ENCODE data around the gene CHRNA7.

DNA sequence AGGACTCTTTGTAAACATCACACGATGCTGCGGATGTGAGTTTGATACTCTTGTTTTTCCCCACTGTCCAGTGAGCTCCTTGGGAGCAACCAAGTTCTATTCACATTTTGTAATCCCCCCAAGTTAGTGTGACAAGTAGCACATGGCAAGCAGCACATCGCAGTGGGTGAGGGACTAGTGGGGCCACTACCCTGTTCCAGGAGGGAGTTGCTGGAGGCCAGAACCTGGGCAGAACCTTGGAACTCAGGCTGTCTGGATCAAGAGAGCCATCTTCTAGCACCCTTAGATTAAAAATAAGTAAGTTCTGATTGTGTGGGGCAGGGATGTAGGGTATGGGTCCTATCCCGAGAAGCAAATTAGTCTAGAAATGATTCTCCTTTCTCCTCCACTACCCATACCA, 91.7 kb downstream of the CHRNA7 start:
- TF ChIP-seq EP300 (IDR thresholded peaks at IDR 0.05; ENCODE audit: borderline replicate concordance in 1 of 2, low read depth in 2 of 2, low read length in 2 of 2) (no peak), RBBP5 (IDR thresholded peaks at IDR 0.05; ENCODE audit: borderline replicate concordance, low read depth, low read length) (no peak), POLR2A (IDR thresholded peaks at IDR 0.05; ENCODE audit: control extremely low read depth in 1 of 2, low read depth in 2 of 2, low read length in 2 of 2) (no peak), ZNF274 (IDR thresholded peaks at IDR 0.05; ENCODE audit: borderline replicate concordance, extremely low read depth, low read length) (no peak)
- TF ChIP-seq, protein P1, sequence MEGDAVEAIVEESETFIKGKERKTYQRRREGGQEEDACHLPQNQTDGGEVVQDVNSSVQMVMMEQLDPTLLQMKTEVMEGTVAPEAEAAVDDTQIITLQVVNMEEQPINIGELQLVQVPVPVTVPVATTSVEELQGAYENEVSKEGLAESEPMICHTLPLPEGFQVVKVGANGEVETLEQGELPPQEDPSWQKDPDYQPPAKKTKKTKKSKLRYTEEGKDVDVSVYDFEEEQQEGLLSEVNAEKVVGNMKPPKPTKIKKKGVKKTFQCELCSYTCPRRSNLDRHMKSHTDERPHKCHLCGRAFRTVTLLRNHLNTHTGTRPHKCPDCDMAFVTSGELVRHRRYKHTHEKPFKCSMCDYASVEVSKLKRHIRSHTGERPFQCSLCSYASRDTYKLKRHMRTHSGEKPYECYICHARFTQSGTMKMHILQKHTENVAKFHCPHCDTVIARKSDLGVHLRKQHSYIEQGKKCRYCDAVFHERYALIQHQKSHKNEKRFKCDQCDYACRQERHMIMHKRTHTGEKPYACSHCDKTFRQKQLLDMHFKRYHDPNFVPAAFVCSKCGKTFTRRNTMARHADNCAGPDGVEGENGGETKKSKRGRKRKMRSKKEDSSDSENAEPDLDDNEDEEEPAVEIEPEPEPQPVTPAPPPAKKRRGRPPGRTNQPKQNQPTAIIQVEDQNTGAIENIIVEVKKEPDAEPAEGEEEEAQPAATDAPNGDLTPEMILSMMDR (IDR thresholded peaks at IDR 0.05; ENCODE audit: control extremely low read depth in 1 of 3, insufficient read depth in 1 of 3, low read depth in 1 of 3, low read length in 3 of 3) = no peak

Data from H1 (cell line).